Lower leg skin (tissue), 4 donors: Measurements from ENCODE around the gene RAD51. TPM values are rescaled to one million over a fixed set of nuclear protein-coding genes. Genes with fewer than 3 reads are reported as not detected.

Source experiments
- DNase-seq, 2 donors: peaks; one replicate each; pipeline ENCODE4 v3.0.0-alpha.2; 2019; ENCODE audit warnings: low spot score in 2 of 2
- H3K4me3 ChIP-seq: fragments of 200-600 bp; sonication (generic); 2 replicates; pipeline ENCODE4 v1.5.1; 2017; ENCODE audit warnings: mild to moderate bottlenecking, low read depth; ENCODE audit not compliant: poor library complexity, severe bottlenecking
- POLR2A ChIP-seq, 2 donors: fragments of 450-650 bp; IDR thresholded peaks; one replicate each; pipeline ENCODE4 v1.6.1; 2016 to 2017; ENCODE audit warnings: antibody characterized with exemption in 2 of 2, mild to moderate bottlenecking in 1 of 2, moderate library complexity in 1 of 2
- WGBS, 2 donors: methylation state at CpG; one replicate each; pipeline ENCODE4 v1.1.5; 2018; 5-methylcytosine and 5-hydroxymethylcytosine counted together
- intact Hi-C: fragments of 100-400 bp; cut with DNase I; formaldehyde crosslinking; loops from one replicate; pipeline ENCODE4 v1.15.0; 2023; ENCODE audit warnings: low total_unique reads
- total RNA-seq, 4 donors: library from RNA; depleted of rRNA; stranded (reverse); fragments of >200 nt; gene quantifications; one replicate each; pipeline ENCODE4 v1.1.0, GENCODE V29; 2016
- TF ChIP-seq, protein P1 (sequence below), 3 donors: fragments of 450-650 bp; IDR thresholded peaks; one replicate each; pipeline ENCODE4 v1.5.1; 2016; ENCODE audit warnings: antibody characterized with exemption in 3 of 3, mild to moderate bottlenecking in 3 of 3, moderate library complexity in 2 of 3

Gene RAD51
- total RNA-seq, 4 donors from 2014 or later = 0.46 to 1.4 (median 0.68) TPM

DNA sequence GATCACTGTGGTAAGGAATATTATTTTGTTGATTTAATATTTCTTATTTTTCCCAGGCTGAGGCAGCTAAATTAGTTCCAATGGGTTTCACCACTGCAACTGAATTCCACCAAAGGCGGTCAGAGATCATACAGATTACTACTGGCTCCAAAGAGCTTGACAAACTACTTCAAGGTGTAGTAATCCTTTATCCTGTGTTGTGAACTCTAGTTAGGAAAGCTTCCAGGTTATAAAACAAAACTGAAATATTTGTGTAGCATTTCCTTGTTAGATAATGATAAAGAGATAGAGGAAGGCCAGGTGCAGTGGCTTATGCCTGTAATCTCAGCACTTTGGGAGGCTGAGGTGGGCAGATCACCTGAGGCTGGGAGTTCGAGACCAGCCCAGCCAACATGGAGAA is 11.1 kb downstream of the RAD51 start:
- TF ChIP-seq POLR2A (IDR thresholded peaks at IDR 0.05) = no peak
- TF ChIP-seq, protein P1, sequence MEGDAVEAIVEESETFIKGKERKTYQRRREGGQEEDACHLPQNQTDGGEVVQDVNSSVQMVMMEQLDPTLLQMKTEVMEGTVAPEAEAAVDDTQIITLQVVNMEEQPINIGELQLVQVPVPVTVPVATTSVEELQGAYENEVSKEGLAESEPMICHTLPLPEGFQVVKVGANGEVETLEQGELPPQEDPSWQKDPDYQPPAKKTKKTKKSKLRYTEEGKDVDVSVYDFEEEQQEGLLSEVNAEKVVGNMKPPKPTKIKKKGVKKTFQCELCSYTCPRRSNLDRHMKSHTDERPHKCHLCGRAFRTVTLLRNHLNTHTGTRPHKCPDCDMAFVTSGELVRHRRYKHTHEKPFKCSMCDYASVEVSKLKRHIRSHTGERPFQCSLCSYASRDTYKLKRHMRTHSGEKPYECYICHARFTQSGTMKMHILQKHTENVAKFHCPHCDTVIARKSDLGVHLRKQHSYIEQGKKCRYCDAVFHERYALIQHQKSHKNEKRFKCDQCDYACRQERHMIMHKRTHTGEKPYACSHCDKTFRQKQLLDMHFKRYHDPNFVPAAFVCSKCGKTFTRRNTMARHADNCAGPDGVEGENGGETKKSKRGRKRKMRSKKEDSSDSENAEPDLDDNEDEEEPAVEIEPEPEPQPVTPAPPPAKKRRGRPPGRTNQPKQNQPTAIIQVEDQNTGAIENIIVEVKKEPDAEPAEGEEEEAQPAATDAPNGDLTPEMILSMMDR (IDR thresholded peaks at IDR 0.05) = no peak
- intact Hi-C loops = no loop called here
- 76 to 87% methylated on average over 2 of the region's 2 CpGs for WGBS, 2 donors
- no peak for DNase-seq
- no peak overlapping the region for H3K4me3 ChIP-seq

GRCh38 chr15:40714144-40714543 is 19.2 kb downstream of the RAD51 start:
- no peak overlapping the region for H3K4me3 ChIP-seq
- WGBS, 2 donors = 48 to 71% methylated on average over 2 of the region's 2 CpGs
- intact Hi-C loops = no loop called here
- no peak for DNase-seq
- TF ChIP-seq, protein P1 (IDR thresholded peaks at IDR 0.05) = no peak
- TF ChIP-seq POLR2A (IDR thresholded peaks at IDR 0.05) = no peak

DNA sequence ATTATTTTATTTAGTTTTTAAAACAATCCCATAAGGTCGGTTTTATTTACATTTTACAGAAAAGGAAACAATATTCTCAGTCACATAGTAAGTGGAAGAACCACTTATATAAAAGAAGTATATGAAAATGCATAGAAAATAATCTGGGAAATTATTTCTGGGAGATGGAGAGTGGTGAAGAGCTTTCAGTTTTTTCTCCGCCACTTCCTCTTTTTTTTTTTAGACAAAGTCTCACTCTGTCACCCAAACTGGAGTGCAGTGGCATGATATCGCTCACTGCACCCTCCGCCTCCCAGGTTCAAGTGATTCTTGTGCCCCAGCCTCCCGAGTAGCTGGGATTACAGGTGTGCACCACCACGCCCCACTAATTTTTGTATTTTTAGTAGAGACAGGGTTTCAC is 21.2 kb downstream of the RAD51 start:
- H3K4me3 ChIP-seq = no peak overlapping the region
- DNase-seq = no peak
- intact Hi-C loops = no loop called here
- WGBS, 2 donors = 95% methylated on average over 6 of the region's 6 CpGs
- TF ChIP-seq, protein P1 (IDR thresholded peaks at IDR 0.05) = no peak
- no peak for TF ChIP-seq POLR2A (IDR thresholded peaks at IDR 0.05)

DNA sequence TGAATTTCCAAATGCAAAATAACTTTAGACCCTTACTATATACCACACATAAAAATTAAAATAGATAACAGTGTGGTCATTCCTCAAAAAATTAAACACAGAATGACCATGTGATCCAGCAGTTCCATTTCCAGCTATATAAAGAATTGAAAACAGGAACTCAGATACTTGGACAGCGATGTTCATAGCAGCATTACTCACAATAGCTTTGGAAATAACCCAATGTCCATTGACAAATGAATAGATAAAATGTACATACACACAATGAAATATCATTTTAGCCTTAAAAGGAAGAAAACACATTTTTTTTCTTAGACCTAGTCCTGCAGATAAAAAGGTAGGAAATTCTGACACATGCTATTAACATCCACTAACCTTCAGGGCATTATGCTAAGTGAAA is 26.7 kb downstream of the RAD51 start:
- 75 to 85% methylated on average over 1 of the region's 1 CpG for WGBS, 2 donors
- DNase-seq = no peak
- no peak overlapping the region for H3K4me3 ChIP-seq
- intact Hi-C loops = no loop called here
- TF ChIP-seq POLR2A (IDR thresholded peaks at IDR 0.05) = no peak
- TF ChIP-seq, protein P1 (IDR thresholded peaks at IDR 0.05) = no peak

- 93 to 96% methylated on average over 4 of the region's 4 CpGs for WGBS, 2 donors
- H3K4me3 ChIP-seq = no peak overlapping the region
- TF ChIP-seq POLR2A (IDR thresholded peaks at IDR 0.05) = no peak
- TF ChIP-seq, protein P1 (IDR thresholded peaks at IDR 0.05) = no peak
- intact Hi-C loops = no loop called here
- no peak for DNase-seq
Measured at GRCh38 chr15:40722354-40722753, 27.4 kb downstream of the RAD51 start.

GRCh38 chr15:40722934-40723333 is 28.0 kb downstream of the RAD51 start:
- no peak for DNase-seq
- H3K4me3 ChIP-seq = no peak overlapping the region
- intact Hi-C loops = no loop called here
- 95% methylated on average over 2 of the region's 2 CpGs for WGBS, 2 donors
- TF ChIP-seq, protein P1 (IDR thresholded peaks at IDR 0.05) = no peak
- TF ChIP-seq POLR2A (IDR thresholded peaks at IDR 0.05) = no peak
